Bone marrow (tissue), 2 donors: ENCODE data around the gene EXOC3.
"Not testable (repeated sequence)": the region's sequence is repeated elsewhere in the genome, so short reads cannot be mapped to it uniquely, and the experiment has no call there.

Experiments
- DNase-seq, 2 donors: peaks; one replicate each; lab custom pipeline; 2025; lab: John Stamatoyannopoulos, UW

Gene EXOC3

GRCh38 chr5:486597-486996 lies 43.6 kb downstream of the EXOC3 start:
- not testable (repeated sequence) for DNase-seq

DNA sequence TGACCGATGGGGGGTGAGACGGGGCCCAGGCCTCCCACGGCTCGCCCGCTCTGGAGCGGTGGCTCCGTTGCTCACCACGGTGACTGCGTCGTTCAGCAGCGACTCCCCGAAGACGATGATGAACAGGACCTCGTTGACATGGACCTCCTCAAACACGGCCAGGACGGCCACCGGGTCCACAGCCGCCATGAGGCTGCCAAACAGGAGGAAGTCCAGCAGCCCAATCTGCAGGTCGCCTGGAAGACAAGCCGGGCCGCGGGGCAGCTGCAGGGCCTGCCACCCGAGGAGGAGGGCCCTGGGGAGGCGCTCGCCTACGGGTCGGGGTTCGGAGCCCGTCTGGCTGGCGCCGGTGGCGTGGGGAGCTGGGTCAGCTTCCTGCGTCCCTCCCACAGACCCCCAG lies 45.3 kb downstream of the EXOC3 start:
- DNase-seq = no peak

DNA sequence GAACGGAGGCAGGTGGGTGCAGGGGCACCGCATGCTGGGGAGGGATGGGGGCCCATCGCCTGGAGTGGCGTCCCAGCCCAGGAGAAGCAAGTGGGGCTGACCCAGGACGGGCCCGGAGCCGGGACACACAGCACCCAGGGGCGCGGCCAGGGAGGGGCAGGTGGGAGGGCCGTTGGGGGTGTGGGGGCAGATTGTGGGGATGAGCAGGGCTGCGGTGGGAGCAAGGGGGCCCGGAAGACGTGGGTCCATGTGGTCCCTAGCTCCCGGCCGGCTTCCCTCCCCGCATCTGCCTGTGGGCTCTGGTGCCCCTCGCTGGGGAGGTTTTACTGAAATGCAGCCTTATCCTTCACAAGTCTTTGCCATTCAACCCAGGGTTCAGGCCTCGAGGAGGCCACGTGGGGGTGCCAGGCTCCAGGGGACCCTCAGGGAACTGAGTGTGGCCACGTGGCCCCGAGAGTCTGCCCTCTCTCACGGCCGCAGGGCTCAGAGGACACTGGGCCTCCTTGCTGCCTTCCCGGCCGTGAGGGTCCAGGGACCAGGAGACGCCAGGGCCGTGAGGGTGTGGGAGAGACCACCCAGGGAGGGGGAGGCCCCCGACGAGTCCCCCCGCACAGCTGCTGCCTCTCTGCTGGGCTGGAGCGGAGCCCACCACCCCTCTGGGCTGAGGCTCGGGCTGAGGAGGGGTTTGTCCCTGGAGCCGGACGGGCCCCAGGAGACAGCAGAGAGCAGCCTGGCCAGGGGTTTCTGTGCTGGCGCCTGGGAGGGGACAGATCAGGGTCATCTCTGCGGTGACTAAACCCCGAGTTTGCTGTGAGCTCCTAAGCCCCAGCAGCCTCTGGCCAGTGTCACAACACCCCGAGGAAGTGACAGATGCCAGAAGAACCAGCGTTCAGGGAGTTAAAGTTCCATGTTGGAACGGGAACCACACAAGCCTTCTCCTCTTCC lies 46.0 kb downstream of the EXOC3 start:
- DNase-seq = no peak

- DNase-seq = no peak
Measured at GRCh38 chr5:489689-490080, 46.7 kb downstream of the EXOC3 start.

GRCh38 chr5:490116-491106 lies 47.4 kb downstream of the EXOC3 start:
- DNase-seq = no peak

- DNase-seq = no peak
Measured at GRCh38 chr5:491119-491855, 48.3 kb downstream of the EXOC3 start.

DNA sequence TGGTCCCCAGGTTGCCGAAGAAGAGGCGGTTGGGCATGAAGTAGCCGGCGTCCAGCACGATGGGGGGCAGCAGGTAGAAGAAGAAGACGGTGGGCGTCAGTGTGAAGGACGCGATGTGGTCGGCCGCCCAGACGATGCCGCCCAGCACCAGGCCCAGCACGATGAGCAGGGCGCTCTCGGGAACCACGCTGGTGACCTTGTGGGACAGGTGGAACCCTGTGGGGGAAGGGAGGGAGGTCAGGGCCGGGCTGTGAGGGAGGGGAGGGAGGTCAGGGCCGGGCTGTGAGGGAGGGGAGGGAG lies 48.8 kb downstream of the EXOC3 start:
- DNase-seq = no peak

DNA sequence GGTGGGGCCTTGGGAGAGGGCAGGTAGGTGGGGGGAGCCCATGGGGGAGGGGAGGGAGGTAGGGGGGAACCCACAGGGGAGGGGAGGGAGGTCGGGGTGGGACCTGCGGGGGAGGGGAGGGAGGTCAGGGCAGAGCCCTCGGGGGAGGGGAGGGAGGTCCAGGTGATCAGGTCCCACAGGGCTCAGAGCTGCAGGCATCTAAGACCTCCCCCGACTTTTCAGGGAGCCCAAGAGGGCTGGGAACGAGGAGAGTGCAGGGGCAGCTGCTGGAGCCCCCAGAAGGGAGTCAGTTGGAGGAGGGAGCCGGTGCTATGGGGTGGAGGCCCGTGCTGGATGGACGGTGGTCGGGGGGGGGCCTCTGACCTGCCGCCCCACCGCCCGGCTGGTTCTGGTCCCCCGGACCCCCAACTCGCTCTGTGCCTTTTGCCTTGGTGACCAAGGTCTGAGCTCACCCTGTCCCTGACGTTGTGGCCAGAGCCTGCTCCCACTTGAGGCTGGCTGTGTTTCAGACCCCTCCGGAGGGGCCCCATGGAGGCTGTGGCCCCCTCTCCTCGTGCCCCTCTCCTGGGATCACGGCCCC lies 49.4 kb downstream of the EXOC3 start:
- no peak for DNase-seq

- DNase-seq = no peak
Measured at GRCh38 chr5:493119-493701, 50.2 kb downstream of the EXOC3 start.

DNA sequence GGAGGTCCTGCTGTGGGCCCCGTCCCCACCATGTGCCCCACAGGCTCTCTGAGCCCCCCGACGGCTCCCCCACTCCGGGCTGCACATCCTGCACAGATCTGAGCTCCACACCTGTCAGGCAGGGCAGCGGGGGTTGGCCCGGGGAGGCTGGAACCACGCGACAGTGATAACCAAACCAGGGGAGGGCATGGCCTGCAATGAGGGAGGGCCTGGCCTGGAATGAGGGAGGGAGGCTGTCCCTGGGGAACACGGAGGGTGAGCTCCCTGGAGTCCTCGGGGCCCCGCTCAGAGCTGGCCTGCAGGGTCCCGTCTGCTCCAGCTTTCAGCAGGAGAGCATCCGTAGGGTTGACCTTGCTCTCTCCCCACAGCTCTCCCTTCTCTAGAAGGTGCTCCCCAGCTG lies 50.8 kb downstream of the EXOC3 start:
- no peak for DNase-seq

GRCh38 chr5:494667-495255 lies 51.8 kb downstream of the EXOC3 start:
- no peak for DNase-seq

DNA sequence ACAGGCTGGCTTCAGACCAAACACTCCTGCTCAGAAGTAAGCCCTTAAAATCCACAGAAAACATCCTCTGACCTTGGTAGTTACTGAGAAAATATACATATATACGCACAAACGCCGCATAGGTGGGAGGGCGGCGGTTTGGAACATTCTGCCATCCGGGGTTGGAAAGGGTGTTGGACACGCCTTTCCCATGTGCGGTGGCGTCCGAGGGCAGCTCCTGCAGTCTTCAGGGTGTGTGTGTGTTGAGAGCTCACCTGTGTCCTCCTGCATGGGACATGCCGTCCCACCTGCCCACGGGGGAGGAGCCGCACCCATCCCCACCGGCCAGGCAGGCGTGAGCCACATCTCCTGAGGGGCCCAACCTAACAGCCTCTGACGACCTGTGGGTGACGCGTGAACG lies 53.1 kb downstream of the EXOC3 start:
- no peak for DNase-seq

DNA sequence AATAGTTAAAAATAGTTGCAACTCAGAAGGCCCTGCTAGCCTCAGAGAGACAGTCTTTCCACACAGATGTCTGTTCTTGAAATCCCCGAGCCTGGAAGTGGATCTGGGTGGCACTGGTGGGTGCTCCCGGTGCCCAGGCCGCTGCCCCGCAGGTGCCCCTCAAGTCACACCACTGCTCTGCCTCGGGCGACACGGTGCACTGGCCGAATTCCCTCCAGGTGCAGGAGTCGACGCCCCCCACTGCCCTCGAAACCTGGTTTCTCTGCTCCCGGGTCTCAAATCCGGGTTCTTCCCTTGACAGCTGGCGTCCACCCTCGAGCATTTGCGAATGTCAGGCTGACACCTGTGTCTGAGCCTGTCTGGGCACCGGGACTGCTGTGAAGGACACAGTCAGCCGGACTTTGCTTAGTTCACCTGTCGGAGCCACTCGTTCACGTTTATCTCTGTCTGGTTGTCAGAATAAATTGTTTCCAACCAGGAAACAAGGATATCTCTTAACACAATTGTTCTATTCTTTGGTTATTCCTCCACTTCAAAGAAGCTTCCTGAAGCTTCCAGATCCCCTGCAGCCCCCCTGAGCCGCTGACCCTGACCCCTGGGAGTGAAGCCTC lies 54.2 kb downstream of the EXOC3 start:
- DNase-seq = no peak

DNA sequence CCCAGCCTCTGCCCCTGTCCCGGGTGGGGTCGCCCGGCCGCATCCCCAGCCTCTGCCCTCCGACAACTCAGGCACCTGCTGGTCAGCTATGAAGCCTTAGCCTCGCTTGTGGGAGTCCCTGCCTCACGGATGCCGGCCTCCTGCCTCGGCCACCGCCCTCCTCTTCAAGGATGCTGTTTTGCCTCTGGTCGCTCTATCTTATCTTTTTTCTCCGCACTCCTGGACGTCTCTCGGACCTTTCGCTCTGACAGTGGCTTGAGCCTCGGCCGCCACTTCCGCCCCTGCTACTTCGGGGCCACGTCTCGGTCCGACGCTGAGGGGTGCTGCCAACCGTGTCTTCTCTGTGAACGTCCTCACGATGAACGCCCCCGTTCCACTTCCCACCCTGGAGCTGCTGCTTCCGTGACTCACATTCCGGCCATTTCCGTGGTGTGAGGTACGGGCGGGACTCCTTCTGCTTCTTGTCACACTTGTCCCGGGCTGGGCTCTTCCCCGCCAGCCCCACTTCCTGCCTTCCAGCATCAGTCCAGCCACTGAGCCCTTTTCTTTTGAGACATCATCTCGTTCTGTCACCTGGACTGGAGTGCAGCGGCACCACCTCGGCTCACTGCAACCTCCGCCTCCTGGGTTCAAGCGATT lies 55.0 kb downstream of the EXOC3 start:
- DNase-seq = no peak

GRCh38 chr5:499233-500209 lies 56.5 kb downstream of the EXOC3 start:
- no peak for DNase-seq

DNA sequence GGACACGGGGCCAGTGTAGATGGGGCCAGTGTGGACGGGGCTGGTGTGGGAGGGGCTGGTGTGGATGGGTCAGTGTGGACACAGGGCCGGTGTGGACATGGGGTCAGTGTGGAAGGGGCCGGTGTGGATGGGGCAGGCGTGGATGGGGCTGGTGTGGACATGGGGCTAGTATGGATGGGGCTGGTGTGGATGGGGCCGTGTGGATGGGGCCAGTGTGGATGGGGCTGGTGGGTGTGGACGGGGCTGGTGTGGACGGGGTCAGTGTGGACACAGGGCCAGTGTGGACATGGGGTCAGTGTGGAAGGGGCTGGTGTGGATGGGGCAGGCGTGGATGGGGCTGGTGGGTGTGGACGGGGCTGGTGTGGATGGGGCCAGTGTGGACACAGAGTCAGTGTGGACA lies 57.5 kb downstream of the EXOC3 start:
- no peak for DNase-seq

DNA sequence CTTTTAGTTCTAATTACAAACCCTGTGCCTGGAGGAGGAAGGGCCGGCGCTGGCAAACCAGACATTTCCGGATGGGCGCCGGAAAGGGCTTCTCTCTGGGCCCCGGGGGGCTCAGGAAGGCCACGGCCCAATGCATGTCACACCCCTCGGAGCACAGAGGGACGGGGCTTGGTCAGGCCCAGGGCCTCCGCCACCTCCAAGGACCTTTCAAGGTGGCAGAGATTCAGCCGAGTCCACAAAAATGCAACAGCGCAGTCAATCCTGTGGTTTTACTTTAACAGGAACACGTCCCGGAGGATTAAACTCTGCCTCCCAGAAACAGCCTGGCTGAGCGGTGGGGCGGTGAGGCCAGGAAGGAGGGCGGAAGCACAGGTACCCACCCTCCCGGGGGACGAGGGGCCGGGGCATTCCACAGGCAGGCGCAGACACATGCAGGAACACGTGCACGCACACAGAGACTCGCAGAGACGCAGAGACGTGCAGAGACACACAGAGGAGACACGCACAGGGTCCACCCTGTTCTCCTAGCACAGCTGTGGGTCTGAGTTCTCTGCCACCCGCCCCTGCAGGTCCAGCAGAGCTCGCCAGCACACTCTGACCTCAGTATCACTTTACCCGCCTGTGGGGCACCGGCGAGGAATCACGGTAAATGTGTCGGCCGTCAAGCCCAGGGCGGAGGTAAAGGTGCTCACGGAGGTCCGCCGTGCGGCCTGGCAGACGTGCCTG lies 58.3 kb downstream of the EXOC3 start:
- DNase-seq = no peak

- DNase-seq = no peak
Measured at GRCh38 chr5:501831-502184, 58.8 kb downstream of the EXOC3 start.
